HCT116 (cell line): ENCODE measurements around the gene SCP2. TPM values are rescaled to one million over a fixed set of nuclear protein-coding genes. Genes with fewer than 3 reads are reported as not detected.

Experiments
- ATAC-seq: fragments of 200-7000 bp; cut with Tn5 transposase; 2 replicates; pipeline ENCODE4 v1.9.1; 2020; ENCODE audit warnings: mild to moderate bottlenecking, moderate library complexity
- BruUV-seq: library from RNA; stranded (reverse); fragments of 400-500 nt; replicated peaks from 2 replicates; lab custom pipeline; 2021; lab: Mats Ljungman, UMichigan
- CTCF ChIA-PET: fragments of 300-600 bp; sonication (Branson Sonifier 250); formaldehyde crosslinking; loops from one replicate; lab custom pipeline; 2021; ENCODE audit warnings: antibody characterized with exemption; lab: Charles Lee
- POLR2A ChIA-PET: fragments of 300-600, 350-600 bp; sonication (Branson Sonifier 250); formaldehyde crosslinking; loops from one replicate; lab custom pipeline; 2021; ENCODE audit warnings: antibody characterized with exemption; lab: Charles Lee
- RAD21 ChIA-PET, 2 experiments: fragments of 300-600 bp; sonication (Branson Sonifier 250); formaldehyde crosslinking; loops; one replicate each; lab custom pipeline; 2023; ENCODE audit warnings: low total read pairs in 2 of 2; ENCODE audit not compliant: uncharacterized antibody in 2 of 2, unreplicated experiment in 2 of 2, low non-redundant PET in 1 of 2; lab: Charles Lee
- DNase-seq: peaks from one replicate; pipeline ENCODE4 v3.0.0-alpha.2; 2010; ENCODE audit warnings: low read depth, low spot score
- H2AFZ ChIP-seq: fragments of 200-600 bp; shearing (Covaris generic), sonication (generic); 2 replicates; pipeline ENCODE4 v1.6.1; 2017; ENCODE audit warnings: low read depth, mixed run types, mixed read lengths, antibody characterized with exemption, low read length; ENCODE audit not compliant: poor library complexity, severe bottlenecking
- H3K27ac ChIP-seq: 2 replicates; pipeline ENCODE4 v1.5.1; 2012; ENCODE audit warnings: low read depth, low read length
- H3K27me3 ChIP-seq: fragments of 200-600 bp; sonication (generic); 2 replicates; pipeline ENCODE4 v1.6.1; 2016; ENCODE audit warnings: mixed run types, low read length, mixed read lengths; ENCODE audit not compliant: insufficient read depth
- H3K36me3 ChIP-seq, 2 experiments: fragments of 200-500 bp in 1 of 2; fragments of 200-600 bp in 1 of 2; sonication (Bioruptor generic) in 1 of 2; sonication (generic) in 1 of 2; 2 replicates each; pipeline versions ENCODE4 v1.5.1 to v1.6.1; 2014 to 2016; ENCODE audit warnings: low read length in 2 of 2, inconsistent platforms in 1 of 2, mixed read lengths in 1 of 2, mixed run types in 1 of 2; ENCODE audit not compliant: insufficient read depth in 2 of 2, control insufficient read depth in 1 of 2
- H3K4me1 ChIP-seq, 2 experiments: fragments of 200-600 bp in 1 of 2; sonication (generic) in 1 of 2; 2 replicates each; pipeline versions ENCODE4 v1.5.1 to v1.6.1; 2012 to 2017; ENCODE audit warnings: low read length in 2 of 2, inconsistent platforms in 1 of 2, mild to moderate bottlenecking in 1 of 2, mixed read lengths in 1 of 2, mixed run types in 1 of 2, moderate library complexity in 1 of 2; ENCODE audit not compliant: insufficient read depth in 2 of 2, control insufficient read depth in 1 of 2
- H3K4me2 ChIP-seq: fragments of 200-600 bp; sonication (generic); 2 replicates; pipeline ENCODE4 v1.6.1; 2017; ENCODE audit warnings: mixed run types, low read length, mixed read lengths
- H3K4me3 ChIP-seq, 2 experiments: fragments of 200-600 bp in 1 of 2; sonication (generic) in 1 of 2; replicated peaks in 1 of 2; 2 replicates each; pipeline ENCODE4 v1.5.1; 2011 to 2016; ENCODE audit warnings: low read length in 2 of 2, control low read depth in 1 of 2, low read depth in 1 of 2, mild to moderate bottlenecking in 1 of 2, mixed read lengths in 1 of 2, mixed run types in 1 of 2
- H3K79me2 ChIP-seq: fragments of 200-600 bp; sonication (generic); 2 replicates; pipeline ENCODE4 v1.6.1; 2017; ENCODE audit warnings: mild to moderate bottlenecking, mixed run types, low read length, moderate library complexity, mixed read lengths; ENCODE audit not compliant: insufficient read depth
- H3K9ac ChIP-seq: fragments of 200-600 bp; sonication (generic); 2 replicates; pipeline ENCODE4 v1.6.1; 2016; ENCODE audit warnings: low read length, mixed read lengths
- H3K9me2 ChIP-seq: fragments of 200-600 bp; sonication (generic), shearing (Covaris generic); 2 replicates; pipeline ENCODE4 v1.6.1; 2017; ENCODE audit warnings: mixed run types, mild to moderate bottlenecking, moderate library complexity; ENCODE audit not compliant: insufficient read depth
- H3K9me3 ChIP-seq, 2 experiments: fragments of 200-500 bp in 1 of 2; fragments of 200-600 bp in 1 of 2; sonication (Bioruptor generic) in 1 of 2; sonication (generic) in 1 of 2; 2 replicates each; pipeline ENCODE4 v1.6.1; 2014 to 2017; ENCODE audit warnings: low read length in 2 of 2, mixed read lengths in 2 of 2, inconsistent platforms in 1 of 2, low read depth in 1 of 2, mild to moderate bottlenecking in 1 of 2, mixed run types in 1 of 2, moderate library complexity in 1 of 2; ENCODE audit not compliant: control insufficient read depth in 1 of 2, insufficient read depth in 1 of 2
- H4K20me1 ChIP-seq: fragments of 200-600 bp; sonication (generic), shearing (Covaris generic); 2 replicates; pipeline ENCODE4 v1.6.1; 2017; ENCODE audit warnings: mixed run types, mild to moderate bottlenecking, moderate library complexity; ENCODE audit not compliant: insufficient read depth
- ATF3 ChIP-seq: IDR thresholded peaks from 2 replicates; pipeline ENCODE4 v1.6.1; 2012
- CEBPB ChIP-seq: IDR thresholded peaks from 2 replicates; pipeline ENCODE4 v1.6.1; 2012; ENCODE audit warnings: low read depth
- EGR1 ChIP-seq: IDR thresholded peaks from 2 replicates; pipeline ENCODE4 v1.6.1; 2012; ENCODE audit warnings: low read depth
- ELF1 ChIP-seq: IDR thresholded peaks from 2 replicates; pipeline ENCODE4 v1.6.1; 2012; ENCODE audit warnings: low read depth, borderline replicate concordance
- FOSL1 ChIP-seq: IDR thresholded peaks from 2 replicates; pipeline ENCODE4 v1.6.1; 2012; ENCODE audit warnings: low read depth
- JUND ChIP-seq: IDR thresholded peaks from 2 replicates; pipeline ENCODE4 v1.6.1; 2012
- POLR2A ChIP-seq: IDR thresholded peaks from 2 replicates; pipeline ENCODE4 v1.7.0; 2011; ENCODE audit warnings: borderline replicate concordance; ENCODE audit not compliant: insufficient read depth, insufficient read length; ENCODE audit errors: extremely low read depth
- POLR2AphosphoS5 ChIP-seq: IDR thresholded peaks from 2 replicates; pipeline ENCODE4 v1.6.1; 2011; ENCODE audit warnings: mild to moderate bottlenecking, low read depth, low read length, moderate library complexity
- RAD21 ChIP-seq: IDR thresholded peaks from 2 replicates; pipeline ENCODE4 v1.6.1; 2012; ENCODE audit warnings: low read depth, mild to moderate bottlenecking
- SRF ChIP-seq: IDR thresholded peaks from 2 replicates; pipeline ENCODE4 v1.6.1; 2012; ENCODE audit warnings: low read depth
- TCF7L2 ChIP-seq: IDR thresholded peaks from 2 replicates; pipeline ENCODE4 v1.7.0; 2011; ENCODE audit warnings: borderline replicate concordance, inconsistent platforms; ENCODE audit not compliant: insufficient read depth, insufficient read length; ENCODE audit errors: extremely low read depth
- YY1 ChIP-seq: IDR thresholded peaks from 2 replicates; pipeline ENCODE4 v1.6.1; 2011; ENCODE audit warnings: low read length, low read depth, moderate library complexity, mild to moderate bottlenecking; ENCODE audit not compliant: insufficient replicate concordance; ENCODE audit errors: extremely low read depth
- ZBTB33 ChIP-seq: IDR thresholded peaks from 2 replicates; pipeline ENCODE4 v1.6.1; 2011; ENCODE audit warnings: mild to moderate bottlenecking, low read length, moderate library complexity; ENCODE audit not compliant: insufficient replicate concordance; ENCODE audit errors: extremely low read depth
- ZFX ChIP-seq: fragments of 450-650 bp; IDR thresholded peaks from 2 replicates; pipeline ENCODE4 v1.6.1; 2017
- intact Hi-C: fragments of 100-400 bp; cut with micrococcal nuclease; formaldehyde crosslinking; loops from 2 replicates; pipeline ENCODE4 v1.10.0; 2022
- total RNA-seq: library from RNA; stranded (reverse); gene quantifications from one replicate; pipeline ENCODE4 v1.2.1, GENCODE V29; 2021; ENCODE audit not compliant: unreplicated experiment

SCP2 gene
- total RNA-seq, 1 experiment from 2014 or later = 62.0 TPM

- no TSS peak for BruUV-seq
- POLR2A ChIA-PET = no interaction called here
- no peaks in the 10 kb centered on the region for H3K36me3 ChIP-seq
- DNase-seq (no peak), ATAC-seq (no peak)
- no peaks in the 10 kb centered on the region for H3K27me3 ChIP-seq
- RAD21 ChIA-PET = no interaction called here
- no peak overlapping the region for H3K4me2 ChIP-seq
- H4K20me1 ChIP-seq = no peaks in the 10 kb centered on the region
- H3K9ac ChIP-seq = no peak overlapping the region
- intact Hi-C loops = no loop called here
- CTCF ChIA-PET = no interaction called here
- no peak overlapping the region for H3K27ac ChIP-seq
- no peaks in the 10 kb centered on the region for H3K79me2 ChIP-seq
- TF ChIP-seq JUND = no peak
- TF ChIP-seq ATF3 = no peak
- TF ChIP-seq FOSL1 = no peak
- TF ChIP-seq POLR2AphosphoS5 = no peak
- no peak for TF ChIP-seq SRF
- no peak for TF ChIP-seq YY1
- TF ChIP-seq ELF1 = no peak
- no peak for TF ChIP-seq ZBTB33
- TF ChIP-seq TCF7L2 = no peak
- TF ChIP-seq CEBPB = no peak
- TF ChIP-seq ZFX = no peak
- no peak for TF ChIP-seq EGR1
- no peak for TF ChIP-seq RAD21
- no peak for TF ChIP-seq POLR2A
- no peak overlapping the region for H3K4me3 ChIP-seq
- H3K9me3 ChIP-seq = no peaks in the 10 kb centered on the region
- H3K4me1 ChIP-seq = no peaks in the 10 kb centered on the region
- no peak overlapping the region for H2AFZ ChIP-seq
- H3K9me2 ChIP-seq = no peaks in the 10 kb centered on the region
Observed at GRCh38 chr1:53037159-53037558, 110.1 kb downstream of the SCP2 start.
